ENCODE measurements around the gene SLC1A2.

Gene SLC1A2

DNA sequence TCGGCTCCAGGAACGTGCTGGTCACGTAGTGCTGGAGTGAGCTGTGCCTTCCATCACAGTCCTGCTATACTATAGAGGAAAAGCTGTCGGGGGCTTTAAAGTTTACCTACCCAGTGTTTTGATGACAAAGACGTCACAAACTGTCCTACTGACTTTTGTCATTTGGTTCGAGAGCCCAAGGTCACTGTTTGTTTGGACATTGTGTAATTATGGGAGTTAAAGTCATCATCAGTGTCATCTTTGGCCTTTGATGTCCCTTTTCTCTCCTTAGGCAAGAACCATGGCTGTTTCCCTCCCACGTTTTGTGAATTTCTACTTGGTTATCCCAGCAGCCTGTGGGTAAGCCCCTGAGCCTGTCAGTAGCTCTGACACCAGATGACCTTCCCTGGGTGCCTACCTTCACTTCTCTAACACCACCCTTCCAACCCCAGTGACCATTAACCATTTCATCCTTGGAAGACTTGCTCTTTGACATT is 59.3 kb downstream of the SLC1A2 start:
- DNase-seq, result no peak
- no peaks in the 10 kb centered on the region for H3K27me3 ChIP-seq (replicated peaks)
- H3K27ac ChIP-seq, result no peak overlapping the region
- in situ Hi-C loops (cut with HindIII; ENCODE audit: low pct_ligation_motif_present, low sequenced_read_pairs), result no loop called here
- TF ChIP-seq, protein P1, sequence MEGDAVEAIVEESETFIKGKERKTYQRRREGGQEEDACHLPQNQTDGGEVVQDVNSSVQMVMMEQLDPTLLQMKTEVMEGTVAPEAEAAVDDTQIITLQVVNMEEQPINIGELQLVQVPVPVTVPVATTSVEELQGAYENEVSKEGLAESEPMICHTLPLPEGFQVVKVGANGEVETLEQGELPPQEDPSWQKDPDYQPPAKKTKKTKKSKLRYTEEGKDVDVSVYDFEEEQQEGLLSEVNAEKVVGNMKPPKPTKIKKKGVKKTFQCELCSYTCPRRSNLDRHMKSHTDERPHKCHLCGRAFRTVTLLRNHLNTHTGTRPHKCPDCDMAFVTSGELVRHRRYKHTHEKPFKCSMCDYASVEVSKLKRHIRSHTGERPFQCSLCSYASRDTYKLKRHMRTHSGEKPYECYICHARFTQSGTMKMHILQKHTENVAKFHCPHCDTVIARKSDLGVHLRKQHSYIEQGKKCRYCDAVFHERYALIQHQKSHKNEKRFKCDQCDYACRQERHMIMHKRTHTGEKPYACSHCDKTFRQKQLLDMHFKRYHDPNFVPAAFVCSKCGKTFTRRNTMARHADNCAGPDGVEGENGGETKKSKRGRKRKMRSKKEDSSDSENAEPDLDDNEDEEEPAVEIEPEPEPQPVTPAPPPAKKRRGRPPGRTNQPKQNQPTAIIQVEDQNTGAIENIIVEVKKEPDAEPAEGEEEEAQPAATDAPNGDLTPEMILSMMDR (IDR thresholded peaks at IDR 0.05; ENCODE audit: low read depth, low read length, missing control alignments), result no peak
- H3K36me3 ChIP-seq (replicated peaks), result no peaks in the 10 kb centered on the region
- no peak overlapping the region for H3K4me3 ChIP-seq (ENCODE audit: low read depth, low read length)

DNA sequence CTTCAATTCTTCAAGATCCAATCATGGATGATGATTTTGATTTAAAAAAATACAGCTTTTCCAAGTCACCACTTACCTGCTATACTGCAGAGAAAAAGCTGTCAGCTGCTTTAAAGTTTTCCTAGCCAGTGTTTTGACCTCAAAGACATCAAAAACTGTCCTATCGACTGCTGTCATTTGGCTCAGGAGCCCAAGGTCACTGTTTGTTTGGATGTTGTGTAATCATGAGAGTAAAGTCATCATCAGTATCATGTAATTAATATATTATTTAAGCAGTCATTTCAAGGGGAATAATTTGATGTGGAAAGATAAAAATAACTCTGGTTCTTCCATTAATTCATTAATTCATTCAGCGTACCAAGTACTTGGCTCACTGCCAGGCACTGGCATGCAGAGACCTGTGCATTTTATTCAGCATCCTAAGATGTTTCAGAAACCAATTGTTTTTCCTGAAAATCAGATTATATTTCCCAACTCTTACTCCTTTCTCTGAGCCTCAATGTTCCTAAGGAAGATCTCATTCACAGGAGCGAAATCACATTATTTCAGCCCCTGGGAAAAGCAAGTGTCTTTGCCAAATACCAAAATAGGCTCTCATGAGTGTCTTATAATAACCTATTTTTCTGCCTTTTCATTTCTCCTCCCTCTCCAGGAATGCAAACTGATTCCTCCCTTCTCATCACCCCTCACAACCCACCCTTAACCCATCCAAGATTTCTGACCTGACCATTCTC is 59.9 kb downstream of the SLC1A2 start:
- no peak overlapping the region for H3K27ac ChIP-seq
- no peaks in the 10 kb centered on the region for H3K27me3 ChIP-seq (replicated peaks)
- H3K4me3 ChIP-seq (ENCODE audit: low read depth, low read length), result no peak overlapping the region
- no peak for DNase-seq
- TF ChIP-seq, protein P1 (IDR thresholded peaks at IDR 0.05; ENCODE audit: low read depth, low read length, missing control alignments), result no peak
- no peaks in the 10 kb centered on the region for H3K36me3 ChIP-seq (replicated peaks)
- in situ Hi-C loops (cut with HindIII; ENCODE audit: low pct_ligation_motif_present, low sequenced_read_pairs), result no loop called here

DNA sequence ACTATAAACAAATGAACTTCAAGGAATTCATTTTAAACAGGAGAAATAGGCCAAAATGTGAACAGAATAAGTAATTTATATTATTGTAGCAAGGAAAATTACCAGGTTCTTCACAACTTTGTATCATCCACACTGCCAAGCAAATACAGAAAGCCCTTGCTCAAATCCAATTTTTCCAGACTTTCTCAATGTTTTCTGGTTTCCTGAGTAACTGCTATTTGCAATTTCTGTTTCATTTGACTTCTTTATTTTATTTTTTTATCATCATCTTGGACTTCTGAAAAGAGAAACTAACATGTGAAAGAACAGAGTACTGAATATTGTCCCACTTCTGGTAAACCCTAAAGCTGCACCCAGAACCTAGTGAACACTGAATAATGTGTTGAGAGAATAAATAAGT is 61.0 kb downstream of the SLC1A2 start:
- Histone ChIP-seq H3K27me3 (replicated peaks) (no peaks in the 10 kb centered on the region), H3K4me3 (ENCODE audit: low read depth, low read length) (no peak overlapping the region), H3K27ac (no peak overlapping the region), H3K36me3 (replicated peaks) (no peaks in the 10 kb centered on the region)
- in situ Hi-C loops (cut with HindIII; ENCODE audit: low pct_ligation_motif_present, low sequenced_read_pairs), result no loop called here
- DNase-seq, result no peak
- TF ChIP-seq, protein P1 (IDR thresholded peaks at IDR 0.05; ENCODE audit: low read depth, low read length, missing control alignments), result no peak

DNA sequence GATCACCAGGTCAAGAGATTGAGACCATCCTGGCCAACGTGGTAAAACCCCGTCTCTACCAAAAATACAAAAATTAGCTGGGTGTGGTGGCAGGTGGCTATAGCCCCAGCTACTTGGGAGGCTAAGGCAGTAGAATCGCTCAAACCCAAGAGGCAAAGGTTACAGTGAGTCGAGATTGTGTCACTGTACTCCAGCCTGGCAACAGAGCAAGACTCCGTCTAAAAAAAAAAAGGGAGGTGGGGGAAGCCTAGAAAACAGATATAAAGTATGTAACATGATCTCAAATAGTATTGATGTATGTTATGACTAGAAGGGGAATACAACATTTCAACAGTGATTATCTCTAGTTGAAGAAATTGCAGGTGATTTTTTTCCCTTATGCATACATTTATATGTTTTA is 61.4 kb downstream of the SLC1A2 start:
- Histone ChIP-seq H3K27me3 (replicated peaks) (no peaks in the 10 kb centered on the region), H3K36me3 (replicated peaks) (no peaks in the 10 kb centered on the region), H3K27ac (no peak overlapping the region), H3K4me3 (ENCODE audit: low read depth, low read length) (no peak overlapping the region)
- TF ChIP-seq, protein P1 (IDR thresholded peaks at IDR 0.05; ENCODE audit: low read depth, low read length, missing control alignments), result no peak
- in situ Hi-C loops (cut with HindIII; ENCODE audit: low pct_ligation_motif_present, low sequenced_read_pairs), result no loop called here
- no peak for DNase-seq

DNA sequence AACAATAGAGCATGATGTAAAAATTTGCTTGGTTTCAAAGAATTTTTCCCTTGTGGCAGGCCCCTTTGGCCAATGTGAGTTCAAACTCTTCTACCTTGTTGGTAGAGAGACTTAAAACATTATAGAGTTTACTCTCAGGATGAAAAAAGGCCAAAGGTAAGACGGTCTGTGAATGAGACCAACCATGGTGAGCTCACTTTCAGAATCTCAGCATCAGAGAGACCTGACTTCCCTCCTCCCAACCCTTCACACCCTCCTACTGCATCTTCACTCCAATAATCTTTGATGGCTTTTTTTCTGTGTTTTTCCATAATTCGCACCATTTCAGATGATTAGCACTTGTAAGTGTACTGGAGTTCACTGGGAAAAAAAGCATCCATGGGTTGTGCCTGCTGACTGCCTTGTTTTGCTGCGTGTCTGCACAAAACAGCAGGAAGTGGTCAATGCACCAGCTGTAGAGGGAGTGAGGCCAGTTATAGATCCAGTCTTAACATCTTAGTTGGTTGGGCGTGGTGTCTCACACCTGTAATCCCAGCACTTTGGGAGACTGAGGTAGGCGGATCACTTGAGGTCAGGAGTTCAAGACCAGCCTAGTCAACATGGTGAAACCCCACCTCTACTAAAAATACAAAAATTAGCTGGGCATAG is 64.1 kb downstream of the SLC1A2 start:
- Histone ChIP-seq H3K36me3 (replicated peaks) (no peaks in the 10 kb centered on the region), H3K27ac (no peak overlapping the region), H3K27me3 (replicated peaks) (no peaks in the 10 kb centered on the region), H3K4me3 (ENCODE audit: low read depth, low read length) (no peak overlapping the region)
- DNase-seq, result no peak
- in situ Hi-C loops (cut with HindIII; ENCODE audit: low pct_ligation_motif_present, low sequenced_read_pairs), result no loop called here
- TF ChIP-seq, protein P1 (IDR thresholded peaks at IDR 0.05; ENCODE audit: low read depth, low read length, missing control alignments), result no peak
